PFSK-1 (cell line): ENCODE data around the gene PNPLA7.

Experiments used
- POLR2AphosphoS5 ChIP-seq: IDR thresholded peaks from 2 replicates; pipeline ENCODE4 v1.6.1; 2012; ENCODE audit warnings: low read depth, mild to moderate bottlenecking, control low read depth, low read length, moderate library complexity
- TAF1 ChIP-seq: IDR thresholded peaks from 2 replicates; pipeline ENCODE4 v1.6.1; 2012; ENCODE audit warnings: low read length, control low read depth, borderline replicate concordance; ENCODE audit not compliant: insufficient read depth

DNA sequence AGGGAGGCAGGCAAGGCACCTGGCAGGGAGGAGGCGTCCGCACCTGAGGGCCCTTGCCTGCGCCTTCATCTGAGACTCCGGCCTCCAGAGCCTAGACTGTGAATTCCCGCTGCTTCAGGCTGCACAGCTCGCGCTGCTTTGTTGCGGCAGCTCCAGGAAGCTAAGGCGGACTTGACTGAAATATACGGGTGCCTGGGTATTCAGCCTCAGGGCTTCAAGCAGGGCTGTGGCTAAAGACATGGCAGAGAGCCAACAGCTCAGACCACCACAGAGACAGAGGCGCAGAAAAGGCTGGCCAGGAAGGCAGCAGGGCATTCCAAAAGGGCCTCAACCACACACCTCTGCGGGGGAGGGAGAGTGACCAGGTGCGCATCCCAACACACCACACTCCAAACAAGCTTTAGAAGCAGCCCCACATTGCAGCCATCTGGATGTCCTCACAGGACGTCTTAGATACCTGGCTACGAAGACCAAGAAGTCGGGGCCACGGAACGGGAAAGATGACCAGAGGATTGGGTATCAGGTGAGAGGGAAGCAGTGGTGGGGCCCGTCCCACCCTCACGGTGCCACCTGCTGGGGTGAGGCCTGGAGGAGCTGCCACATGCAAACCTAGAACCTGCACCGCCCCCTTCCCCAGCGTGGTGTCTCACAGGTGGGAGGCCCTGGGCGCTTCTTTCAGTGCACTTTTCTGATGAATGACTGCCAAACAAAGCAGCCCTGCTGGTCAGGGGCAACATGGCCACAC is 30.2 kb upstream of the PNPLA7 start:
- TF ChIP-seq POLR2AphosphoS5 (no peak), TAF1 (no peak)
